GM23248 (cell line): Measurements from ENCODE around the gene BOLL.

Experiments used
- EZH2 ChIP-seq: fragments of 200-600 bp; sonication (generic); IDR thresholded peaks from 2 replicates; pipeline ENCODE4 v1.6.1; 2018; ENCODE audit warnings: antibody characterized with exemption, mild to moderate bottlenecking; ENCODE audit not compliant: insufficient read depth, poor library complexity, severe bottlenecking
- EZH2phosphoT487 ChIP-seq: fragments of 200-600 bp; sonication (generic); IDR thresholded peaks from 2 replicates; pipeline ENCODE4 v1.6.1; 2018; ENCODE audit warnings: antibody characterized with exemption, moderate library complexity, mild to moderate bottlenecking, low read depth; ENCODE audit not compliant: insufficient read depth

GRCh38 chr2:197793456-197793855, 8.3 kb upstream of the BOLL start:
- no peak for TF ChIP-seq EZH2
- no peak for TF ChIP-seq EZH2phosphoT487
